VCaP (cell line): Measurements from ENCODE around the gene TMEM270.

Experiments
- H3K27ac ChIP-seq: fragments of 450-650 bp; 2 replicates; pipeline ENCODE4 v1.5.1; 2017
- CTCF ChIP-seq: fragments of 450-650 bp; conservative IDR thresholded peaks from 2 replicates; pipeline ENCODE4 v1.5.1; 2017; ENCODE audit warnings: mild to moderate bottlenecking, moderate library complexity

The TMEM270 gene

GRCh38 chr7:73860859-73861258 lies at the start of gene TMEM270:
TSS of gene TMEM270 (plus strand) at chr7:73861159. CDS start at chr7:73861195, 36 bp downstream.
- no peak within 1 kb of the TSS for H3K27ac ChIP-seq
- no peak for TF ChIP-seq CTCF

GRCh38 chr7:73811760-73812168 lies 49.2 kb upstream of the TMEM270 start:
- H3K27ac ChIP-seq: no peak overlapping the region
- peak; percentile 87 for TF ChIP-seq CTCF

GRCh38 chr7:73812996-73813395 lies 48.0 kb upstream of the TMEM270 start:
- H3K27ac ChIP-seq: no peak overlapping the region
- no peak for TF ChIP-seq CTCF

- no peak for TF ChIP-seq CTCF
Observed at GRCh38 chr7:73815436-73815835, 45.5 kb upstream of the TMEM270 start.

GRCh38 chr7:73817121-73817520 lies 43.8 kb upstream of the TMEM270 start:
- no peak overlapping the region for H3K27ac ChIP-seq
- no peak for TF ChIP-seq CTCF

More at GRCh38 chr7:73815436-73815835, 45.5 kb upstream of the TMEM270 start:
- no peak overlapping the region for H3K27ac ChIP-seq

GRCh38 chr7:73820013-73820412 lies 40.9 kb upstream of the TMEM270 start:
- no peak for TF ChIP-seq CTCF
- no peak overlapping the region for H3K27ac ChIP-seq

GRCh38 chr7:73821597-73822285 lies 39.2 kb upstream of the TMEM270 start:
- H3K27ac ChIP-seq: peak overlapping the region; percentile 100
